ENCODE results near the gene CYP27B1.

DNA sequence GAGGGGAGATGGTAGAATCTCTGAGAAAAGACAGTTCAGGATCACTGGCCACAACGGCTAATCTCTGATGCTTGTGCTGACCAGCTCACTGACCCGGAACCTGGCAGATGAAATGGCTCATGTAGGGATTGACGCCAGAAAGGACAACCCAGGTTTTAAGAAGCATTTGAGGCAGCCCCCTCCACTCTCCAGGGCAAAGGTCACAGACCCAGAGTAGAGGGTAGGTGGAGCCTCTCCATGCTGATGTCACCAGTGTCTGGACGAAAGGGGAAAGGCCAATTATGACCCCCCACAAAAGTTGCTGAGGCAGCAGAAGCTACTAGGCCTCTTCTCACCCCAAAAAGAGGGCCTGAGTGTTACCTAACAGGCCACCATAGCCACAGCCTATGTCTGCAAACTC, 3.9 kb upstream of the CYP27B1 start:
- TF ChIP-seq EP300 (IDR thresholded peaks at IDR 0.05) (no peak), POLR2A (IDR thresholded peaks at IDR 0.05) (no peak), POLR2AphosphoS5 (IDR thresholded peaks at IDR 0.05) (no peak)
- TF ChIP-seq, protein P1, sequence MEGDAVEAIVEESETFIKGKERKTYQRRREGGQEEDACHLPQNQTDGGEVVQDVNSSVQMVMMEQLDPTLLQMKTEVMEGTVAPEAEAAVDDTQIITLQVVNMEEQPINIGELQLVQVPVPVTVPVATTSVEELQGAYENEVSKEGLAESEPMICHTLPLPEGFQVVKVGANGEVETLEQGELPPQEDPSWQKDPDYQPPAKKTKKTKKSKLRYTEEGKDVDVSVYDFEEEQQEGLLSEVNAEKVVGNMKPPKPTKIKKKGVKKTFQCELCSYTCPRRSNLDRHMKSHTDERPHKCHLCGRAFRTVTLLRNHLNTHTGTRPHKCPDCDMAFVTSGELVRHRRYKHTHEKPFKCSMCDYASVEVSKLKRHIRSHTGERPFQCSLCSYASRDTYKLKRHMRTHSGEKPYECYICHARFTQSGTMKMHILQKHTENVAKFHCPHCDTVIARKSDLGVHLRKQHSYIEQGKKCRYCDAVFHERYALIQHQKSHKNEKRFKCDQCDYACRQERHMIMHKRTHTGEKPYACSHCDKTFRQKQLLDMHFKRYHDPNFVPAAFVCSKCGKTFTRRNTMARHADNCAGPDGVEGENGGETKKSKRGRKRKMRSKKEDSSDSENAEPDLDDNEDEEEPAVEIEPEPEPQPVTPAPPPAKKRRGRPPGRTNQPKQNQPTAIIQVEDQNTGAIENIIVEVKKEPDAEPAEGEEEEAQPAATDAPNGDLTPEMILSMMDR (IDR thresholded peaks at IDR 0.05), result no peak

All from suprapubic skin (tissue), 4 donors.